ENCODE data around the gene PCDHGA1. TPM values are rescaled to one million over a fixed set of nuclear protein-coding genes. Genes with fewer than 3 reads are reported as not detected.
"Not testable (repeated sequence)": the region's sequence is repeated elsewhere in the genome, so short reads cannot be mapped to it uniquely, and the experiment has no call there.

Gene PCDHGA1
- polyA plus RNA-seq, 3 donors: 0.81 to 1.7 (median 1.0) TPM

- no peak for DNase-seq
Observed at GRCh38 chr5:141343242-141343952, 13.1 kb downstream of the PCDHGA1 start, which contains the start of gene PCDHGA3. TSS of gene PCDHGA3 (plus strand) at chr5:141343829. CDS start at chr5:141344034, 205 bp downstream.

- DNase-seq: no peak
Observed at GRCh38 chr5:141343953-141344463, 13.7 kb downstream of the PCDHGA1 start.

- DNase-seq: no peak
Observed at GRCh38 chr5:141345327-141345726, 15.0 kb downstream of the PCDHGA1 start.

GRCh38 chr5:141346017-141346416, 15.7 kb downstream of the PCDHGA1 start:
- not testable (repeated sequence) for DNase-seq

- no peak for DNase-seq
Observed at GRCh38 chr5:141349917-141350619, 19.8 kb downstream of the PCDHGA1 start, which contains the start of gene PCDHGB1. TSS of gene PCDHGB1 (plus strand) at chr5:141350099. CDS start at chr5:141350261, 162 bp downstream.

- DNase-seq: no peak
Observed at GRCh38 chr5:141351591-141351990, 21.3 kb downstream of the PCDHGA1 start.

GRCh38 chr5:141354900-141355469, 24.7 kb downstream of the PCDHGA1 start, which contains the start of gene PCDHGA4:
TSS of gene PCDHGA4 (plus strand) at chr5:141355021. CDS start at chr5:141355108, 87 bp downstream.
- no peak for DNase-seq

GRCh38 chr5:141355641-141356040, 25.3 kb downstream of the PCDHGA1 start:
- no peak for DNase-seq

- DNase-seq: no peak
Observed at GRCh38 chr5:141356133-141356532, 25.8 kb downstream of the PCDHGA1 start.

- DNase-seq: no peak
Observed at GRCh38 chr5:141356950-141357349, 26.6 kb downstream of the PCDHGA1 start.

GRCh38 chr5:141359790-141360426, 29.6 kb downstream of the PCDHGA1 start, which contains the start of gene PCDHGB2:
TSS of gene PCDHGB2 (plus strand) at chr5:141359994. CDS start at chr5:141360136, 142 bp downstream.
- DNase-seq: no peak

- DNase-seq: no peak
Observed at GRCh38 chr5:141360685-141361084, 30.4 kb downstream of the PCDHGA1 start.

GRCh38 chr5:141362719-141363118, 32.4 kb downstream of the PCDHGA1 start:
- no peak for DNase-seq

- no peak for DNase-seq
Observed at GRCh38 chr5:141363952-141364660, 33.8 kb downstream of the PCDHGA1 start, which contains the start of gene PCDHGA5. TSS of gene PCDHGA5 (plus strand) at chr5:141364162. CDS start at chr5:141364331, 169 bp downstream.

- DNase-seq: no peak
Observed at GRCh38 chr5:141366016-141366896, 35.9 kb downstream of the PCDHGA1 start.

- no peak for DNase-seq
Observed at GRCh38 chr5:141369994-141370848, 39.9 kb downstream of the PCDHGA1 start, which contains the start of gene PCDHGB3. TSS of gene PCDHGB3 (plus strand) at chr5:141370242. CDS start at chr5:141370395, 153 bp downstream.

- DNase-seq: no peak
Observed at GRCh38 chr5:141371572-141372475, 41.5 kb downstream of the PCDHGA1 start.

All from renal pelvis (tissue), 4 donors.